Hepatocyte (in vitro differentiated cells): ENCODE results near the gene IL17RC. TPM values are rescaled to one million over a fixed set of nuclear protein-coding genes. Genes with fewer than 3 reads are reported as not detected.
A peak's percentile ranks its signal among the peaks of the same experiment; 100 is the strongest.

Source experiments
- DNase-seq: peaks from one replicate; pipeline ENCODE4 v3.0.0-alpha.2; 2016; ENCODE audit warnings: low spot score
- H2AFZ ChIP-seq: fragments of 200-600 bp; sonication (generic); 2 replicates; pipeline ENCODE4 v1.6.0; 2016; ENCODE audit warnings: antibody characterized with exemption, mild to moderate bottlenecking
- H3K27ac ChIP-seq: fragments of 200-600 bp; sonication (generic); 2 replicates; pipeline ENCODE4 v1.5.1; 2016; ENCODE audit warnings: mild to moderate bottlenecking
- H3K27me3 ChIP-seq: fragments of 200-600 bp; sonication (generic); 2 replicates; pipeline ENCODE4 v1.6.1; 2016
- H3K36me3 ChIP-seq: fragments of 200-600 bp; sonication (generic); replicated peaks from 2 replicates; pipeline ENCODE4 v1.5.1; 2016; ENCODE audit warnings: low read depth; ENCODE audit not compliant: insufficient read depth
- H3K4me1 ChIP-seq: fragments of 200-600 bp; sonication (generic); 2 replicates; pipeline ENCODE4 v1.5.1; 2016; ENCODE audit warnings: mild to moderate bottlenecking, moderate library complexity; ENCODE audit not compliant: insufficient read depth
- H3K4me2 ChIP-seq: fragments of 200-600 bp; sonication (generic); 2 replicates; pipeline ENCODE4 v1.6.0; 2016
- H3K4me3 ChIP-seq: fragments of 200-600 bp; sonication (generic); 2 replicates; pipeline ENCODE4 v1.5.1; 2016; ENCODE audit warnings: mild to moderate bottlenecking
- H3K79me2 ChIP-seq: fragments of 200-600 bp; sonication (generic); 2 replicates; pipeline ENCODE4 v1.6.0; 2017; ENCODE audit warnings: mild to moderate bottlenecking
- H3K9me2 ChIP-seq: fragments of 200-600 bp; sonication (generic); replicated peaks from 2 replicates; pipeline ENCODE4 v1.6.0; 2017; ENCODE audit warnings: mild to moderate bottlenecking; ENCODE audit not compliant: insufficient read depth
- H3K9me3 ChIP-seq: fragments of 200-600 bp; sonication (generic); 2 replicates; pipeline ENCODE4 v1.5.1; 2016; ENCODE audit warnings: low read depth, mild to moderate bottlenecking
- H4K20me1 ChIP-seq: fragments of 200-600 bp; sonication (generic); 2 replicates; pipeline ENCODE4 v1.6.0; 2016; ENCODE audit warnings: mild to moderate bottlenecking; ENCODE audit not compliant: insufficient read depth, poor library complexity, severe bottlenecking
- CTCF ChIP-seq: fragments of 200-600 bp; sonication (generic); IDR thresholded peaks from 2 replicates; pipeline ENCODE4 v1.5.1; 2016; ENCODE audit warnings: antibody characterized with exemption, mild to moderate bottlenecking; ENCODE audit not compliant: poor library complexity
- EZH2 ChIP-seq: fragments of 200-600 bp; sonication (generic); IDR thresholded peaks from 2 replicates; pipeline ENCODE4 v1.6.1; 2016; ENCODE audit warnings: antibody characterized with exemption, mild to moderate bottlenecking, borderline replicate concordance
- EZH2phosphoT487 ChIP-seq: fragments of 200-600 bp; sonication (generic); IDR thresholded peaks from one replicate; pipeline ENCODE4 v1.6.1; 2018; ENCODE audit warnings: antibody characterized with exemption, mild to moderate bottlenecking, low read depth, moderate library complexity; ENCODE audit not compliant: unreplicated experiment, severe bottlenecking
- WGBS: methylation state at CpG from one replicate; pipeline ENCODE4 v1.1.6; 2016; ENCODE audit warnings: low lambda C conversion rate; ENCODE audit errors: missing lambda C conversion rate; 5-methylcytosine and 5-hydroxymethylcytosine counted together
- polyA plus RNA-seq: library from polyadenylated mRNA; unstranded; fragments of >200 nt; fragmentation: Nextera tagmentation; extraction: Ambion mirVana; gene quantifications from 2 replicates; pipeline ENCODE4 v1.2.1, GENCODE V29; 2016
- total RNA-seq: library from RNA; depleted of rRNA; stranded (reverse); fragments of >200 nt; gene quantifications from 2 replicates; pipeline ENCODE4 v1.2.3, GENCODE V29; 2014

Gene IL17RC
- total and polyA plus RNA-seq, 2 experiments from 2014 or later = 27.3 to 47.8 TPM

GRCh38 chr3:9934235-9934621 is 17.3 kb downstream of the IL17RC start:
- H3K79me2 ChIP-seq = peaks cover 26% of the 10 kb centered on the region
- TF ChIP-seq CTCF (peak; percentile 13), EZH2 (no peak)
- WGBS = 40% methylated on average over 11 of the region's 11 CpGs
- H3K4me2 ChIP-seq = peak overlapping the region; percentile 99
- H3K9me2 ChIP-seq = no peaks in the 10 kb centered on the region
- H4K20me1 ChIP-seq = no peaks in the 10 kb centered on the region
- H3K4me3 ChIP-seq = peak overlapping the region; percentile 61
- no peaks in the 10 kb centered on the region for H3K9me3 ChIP-seq
- no peaks in the 10 kb centered on the region for H3K27me3 ChIP-seq
- peak; percentile 39 for DNase-seq
- H3K4me1 ChIP-seq = peaks cover 29% of the 10 kb centered on the region
- H2AFZ ChIP-seq = peak overlapping the region; percentile 62
- no peaks in the 10 kb centered on the region for H3K36me3 ChIP-seq
- H3K27ac ChIP-seq = peak overlapping the region; percentile 95

DNA sequence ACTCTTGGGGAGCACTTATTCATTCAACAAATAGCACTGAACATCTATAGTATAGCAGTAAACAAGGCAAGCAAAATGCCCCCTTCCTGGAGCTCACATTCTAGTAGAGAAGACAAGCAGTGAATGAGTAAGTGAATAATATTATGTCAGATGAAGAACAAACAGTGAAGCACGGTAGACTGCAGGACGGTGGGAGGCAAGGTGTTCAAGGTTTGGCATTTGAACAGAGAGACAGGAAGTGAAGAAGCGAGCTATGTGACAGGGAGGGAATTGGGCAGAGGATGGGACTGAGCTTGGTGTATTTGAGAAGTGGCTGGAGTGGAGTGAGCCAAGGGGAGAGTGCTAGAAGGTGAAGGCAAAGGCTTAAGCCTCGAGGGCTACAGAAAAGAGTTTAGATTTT is 18.1 kb downstream of the IL17RC start:
- H3K36me3 ChIP-seq = no peaks in the 10 kb centered on the region
- peaks cover 29% of the 10 kb centered on the region for H3K4me1 ChIP-seq
- no peak for DNase-seq
- H3K4me2 ChIP-seq = peak overlapping the region; percentile 99
- no peaks in the 10 kb centered on the region for H4K20me1 ChIP-seq
- no peak overlapping the region for H3K27ac ChIP-seq
- WGBS = 68% methylated on average over 4 of the region's 4 CpGs
- peaks cover 26% of the 10 kb centered on the region for H3K79me2 ChIP-seq
- no peaks in the 10 kb centered on the region for H3K9me3 ChIP-seq
- no peak overlapping the region for H2AFZ ChIP-seq
- H3K27me3 ChIP-seq = no peaks in the 10 kb centered on the region
- H3K4me3 ChIP-seq = no peak overlapping the region
- TF ChIP-seq EZH2phosphoT487 (no peak), EZH2 (no peak), CTCF (no peak)
- no peaks in the 10 kb centered on the region for H3K9me2 ChIP-seq

DNA sequence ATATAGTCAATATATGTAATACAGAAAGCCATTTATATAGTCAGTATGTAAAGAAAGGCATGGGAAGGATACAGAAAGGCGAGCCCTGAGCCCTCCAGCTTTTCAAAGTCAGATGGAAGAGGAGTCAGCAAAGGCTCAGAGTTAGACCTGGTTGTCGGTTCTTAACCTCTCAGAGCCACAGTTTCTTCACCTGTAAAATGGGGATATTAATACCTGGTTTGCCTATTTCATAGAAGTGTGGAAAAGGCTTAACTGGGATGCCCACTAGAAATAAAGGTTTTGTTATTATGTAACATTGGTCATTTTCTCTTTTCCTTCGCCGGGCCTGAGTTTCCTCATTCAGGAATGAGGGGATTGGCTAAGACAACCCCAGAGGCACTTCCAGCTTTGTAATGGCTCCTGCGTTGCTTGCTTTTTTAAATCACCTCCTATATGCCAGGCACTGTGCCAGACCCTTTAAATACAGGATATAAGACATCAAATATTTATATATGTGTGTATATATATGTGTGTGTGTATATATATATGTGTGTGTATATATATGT is 19.1 kb downstream of the IL17RC start:
- Histone ChIP-seq H3K9me3 (no peaks in the 10 kb centered on the region), H3K4me1 (peaks cover 29% of the 10 kb centered on the region), H3K27me3 (no peaks in the 10 kb centered on the region), H3K4me2 (peak overlapping the region; percentile 99), H3K9me2 (no peaks in the 10 kb centered on the region), H3K4me3 (no peak overlapping the region), H3K79me2 (peaks cover 26% of the 10 kb centered on the region), H4K20me1 (no peaks in the 10 kb centered on the region), H3K27ac (no peak overlapping the region), H2AFZ (no peak overlapping the region), H3K36me3 (no peaks in the 10 kb centered on the region)
- 96% methylated on average over 5 of the region's 5 CpGs for WGBS
- TF ChIP-seq EZH2phosphoT487 (no peak), EZH2 (no peak), CTCF (no peak)
- no peak for DNase-seq
